Left ventricle myocardium inferior (tissue), 1 donor: ENCODE results near the gene FOXN1. TPM values are rescaled to one million over a fixed set of nuclear protein-coding genes. Genes with fewer than 3 reads are reported as not detected.

Experiments used
- DNase-seq: peaks from one replicate; pipeline ENCODE4 v3.0.0-alpha.2; 2020
- H3K27ac ChIP-seq: fragments of 200-600 bp; replicated peaks from 2 replicates; pipeline ENCODE4 v1.8.0; 2021
- H3K27me3 ChIP-seq: fragments of 200-600 bp; 2 replicates; pipeline ENCODE4 v1.8.0; 2021; ENCODE audit warnings: low read depth
- H3K36me3 ChIP-seq: fragments of 200-600 bp; 2 replicates; pipeline ENCODE4 v1.8.0; 2021
- H3K4me1 ChIP-seq: fragments of 200-600 bp; 2 replicates; pipeline ENCODE4 v1.8.0; 2021
- H3K4me3 ChIP-seq: fragments of 200-600 bp; 2 replicates; pipeline ENCODE4 v1.8.0; 2021; ENCODE audit warnings: mild to moderate bottlenecking, moderate library complexity
- H3K9me3 ChIP-seq: fragments of 200-600 bp; replicated peaks from 2 replicates; pipeline ENCODE4 v1.8.0; 2021
- CTCF ChIP-seq: fragments of 200-600 bp; IDR thresholded peaks from 2 replicates; pipeline ENCODE4 v1.8.0; 2021; ENCODE audit warnings: antibody characterized with exemption, mild to moderate bottlenecking, borderline replicate concordance
- intact Hi-C: fragments of 100-400 bp; cut with micrococcal nuclease; formaldehyde crosslinking; loops from one replicate; pipeline ENCODE4 v1.11.0; 2022
- total RNA-seq: library from RNA; stranded (reverse); fragmentation: NEBNext Ultra II Directional; extraction: Animal tissue kit (Norgen Biotek cat#: 25700); gene quantifications from one replicate; pipeline ENCODE4 v1.2.1, GENCODE V29; 2021
- donor health status: DM: no; HTN: yes; CAD: no; lungs with severe emphysema.

The FOXN1 gene
- total RNA-seq, 1 donor from 2014 or later: not detected

- DNase-seq: no peak
- intact Hi-C loops: no loop called here
- Histone ChIP-seq H3K27ac (no peak overlapping the region), H3K36me3 (no peaks in the 10 kb centered on the region), H3K4me3 (no peak overlapping the region), H3K9me3 (no peaks in the 10 kb centered on the region), H3K27me3 (peaks cover 11% of the 10 kb centered on the region), H3K4me1 (no peaks in the 10 kb centered on the region)
- TF ChIP-seq CTCF: no peak
These were observed 20.2 kb downstream of the FOXN1 start for GRCh38 chr17:28526381-28526780.

- no peak overlapping the region for H3K4me3 ChIP-seq
- H3K27ac ChIP-seq: no peak overlapping the region
- no peaks in the 10 kb centered on the region for H3K9me3 ChIP-seq
- intact Hi-C loops: no loop called here
- no peak for DNase-seq
- TF ChIP-seq CTCF: no peak
- no peaks in the 10 kb centered on the region for H3K4me1 ChIP-seq
- peaks cover 16% of the 10 kb centered on the region for H3K27me3 ChIP-seq
- H3K36me3 ChIP-seq: no peaks in the 10 kb centered on the region
These were observed 21.1 kb downstream of the FOXN1 start for GRCh38 chr17:28527181-28527681.

- DNase-seq: no peak
- no peaks in the 10 kb centered on the region for H3K36me3 ChIP-seq
- no peak overlapping the region for H3K4me3 ChIP-seq
- TF ChIP-seq CTCF: no peak
- no peak overlapping the region for H3K27ac ChIP-seq
- H3K27me3 ChIP-seq: peaks cover 22% of the 10 kb centered on the region
- H3K4me1 ChIP-seq: no peaks in the 10 kb centered on the region
- intact Hi-C loops: no loop called here
- no peaks in the 10 kb centered on the region for H3K9me3 ChIP-seq
These were observed 21.7 kb downstream of the FOXN1 start for GRCh38 chr17:28527859-28528258.

GRCh38 chr17:28528327-28529012, 22.3 kb downstream of the FOXN1 start:
- TF ChIP-seq CTCF: no peak
- H3K4me1 ChIP-seq: no peaks in the 10 kb centered on the region
- no peak overlapping the region for H3K27ac ChIP-seq
- H3K9me3 ChIP-seq: no peaks in the 10 kb centered on the region
- peaks cover 26% of the 10 kb centered on the region for H3K27me3 ChIP-seq
- no peak for DNase-seq
- H3K4me3 ChIP-seq: no peak overlapping the region
- H3K36me3 ChIP-seq: no peaks in the 10 kb centered on the region
- intact Hi-C loops: no loop called here

GRCh38 chr17:28529013-28529400, 22.9 kb downstream of the FOXN1 start:
- H3K27me3 ChIP-seq: peaks cover 26% of the 10 kb centered on the region
- H3K27ac ChIP-seq: no peak overlapping the region
- DNase-seq: no peak
- no peak overlapping the region for H3K4me3 ChIP-seq
- no peaks in the 10 kb centered on the region for H3K9me3 ChIP-seq
- no peaks in the 10 kb centered on the region for H3K36me3 ChIP-seq
- no peaks in the 10 kb centered on the region for H3K4me1 ChIP-seq
- no peak for TF ChIP-seq CTCF
- intact Hi-C loops: no loop called here
